GM19372 (cell line): ENCODE measurements around the gene PPP1R3G.
A peak's percentile ranks its signal among the peaks of the same experiment; 100 is the strongest.
"Not testable (repeated sequence)": the region's sequence is repeated elsewhere in the genome, so short reads cannot be mapped to it uniquely, and the experiment has no call there.

Experiments used
- ATAC-seq: cut with Tn5 transposase; IDR thresholded peaks from one replicate; pipeline ENCODE4 v1.9.1; 2021; ENCODE audit warnings: mild to moderate bottlenecking, low read depth, moderate library complexity; ENCODE audit not compliant: unreplicated experiment

Gene PPP1R3G

GRCh38 chr6:5113096-5113495 is 28.0 kb downstream of the PPP1R3G start:
- no peak for ATAC-seq

- ATAC-seq = no peak
Observed at GRCh38 chr6:5115168-5115567, 30.0 kb downstream of the PPP1R3G start.

- no peak for ATAC-seq
Observed at GRCh38 chr6:5116243-5116991, 31.3 kb downstream of the PPP1R3G start.

- no peak for ATAC-seq
Observed at GRCh38 chr6:5119090-5119951, 34.2 kb downstream of the PPP1R3G start.

DNA sequence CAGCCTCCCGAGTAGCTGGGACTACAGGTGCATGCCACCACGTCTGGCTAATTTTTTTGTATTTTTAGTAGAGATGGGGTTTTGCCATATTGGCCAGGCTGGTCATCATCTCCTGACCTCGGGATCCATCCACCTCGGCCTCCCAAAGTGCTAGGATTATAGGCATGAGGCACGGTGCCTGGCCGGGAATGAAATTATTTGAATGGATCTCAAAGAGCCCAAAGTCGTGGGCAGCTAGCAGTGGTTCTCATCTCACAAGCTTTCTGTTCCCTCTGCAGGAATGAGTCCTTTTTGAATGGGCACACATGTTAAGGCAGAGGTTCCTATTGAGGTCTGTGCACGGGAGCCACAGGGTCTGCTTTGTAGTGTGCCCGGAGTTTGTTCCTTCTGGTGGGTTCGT is 34.9 kb downstream of the PPP1R3G start:
- ATAC-seq = no peak

GRCh38 chr6:5120543-5120942 is 35.4 kb downstream of the PPP1R3G start:
- ATAC-seq = not testable (repeated sequence)

DNA sequence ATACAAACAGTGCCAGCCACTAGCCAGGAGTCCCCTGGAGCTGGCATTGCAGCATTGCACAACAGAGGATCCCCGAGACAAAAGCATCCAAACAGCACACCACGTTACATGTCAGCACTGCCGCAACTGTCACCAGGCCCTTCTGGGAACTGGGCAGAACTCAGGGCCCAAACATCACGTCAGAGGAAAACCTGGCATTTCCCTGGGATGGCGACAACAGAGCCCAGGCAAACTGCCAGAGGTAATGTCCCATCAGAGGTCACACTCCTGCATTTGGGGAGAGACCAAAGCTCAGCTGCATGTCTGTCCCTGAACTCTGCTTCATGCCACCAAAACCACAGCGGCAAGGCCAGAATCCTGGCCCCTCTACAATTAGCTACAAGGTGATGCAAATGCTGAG is 36.3 kb downstream of the PPP1R3G start:
- ATAC-seq = no peak

DNA sequence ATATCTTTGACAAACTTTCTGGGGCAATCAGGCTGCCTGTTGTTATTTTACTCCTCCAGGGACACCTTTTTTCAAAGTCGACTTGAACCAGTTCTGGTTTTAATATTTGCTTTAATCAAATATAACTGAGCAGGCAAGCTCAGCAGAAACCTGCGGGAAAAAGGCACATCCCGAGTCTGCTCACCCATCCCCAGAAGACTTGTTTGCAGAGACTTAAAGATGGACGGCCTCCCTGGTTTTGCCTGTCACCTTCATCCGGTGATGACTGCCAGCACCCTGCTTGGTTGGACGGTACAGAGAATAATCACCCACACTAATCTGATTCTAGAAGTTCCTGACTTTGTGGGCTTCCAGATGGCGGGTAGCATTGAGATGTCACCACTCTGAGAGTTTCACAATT is 36.8 kb downstream of the PPP1R3G start:
- no peak for ATAC-seq

- ATAC-seq = no peak
Observed at GRCh38 chr6:5122504-5123112, 37.5 kb downstream of the PPP1R3G start.

- ATAC-seq = no peak
Observed at GRCh38 chr6:5123296-5124143, 38.4 kb downstream of the PPP1R3G start.

- no peak for ATAC-seq
Observed at GRCh38 chr6:5124526-5124925, 39.4 kb downstream of the PPP1R3G start.

DNA sequence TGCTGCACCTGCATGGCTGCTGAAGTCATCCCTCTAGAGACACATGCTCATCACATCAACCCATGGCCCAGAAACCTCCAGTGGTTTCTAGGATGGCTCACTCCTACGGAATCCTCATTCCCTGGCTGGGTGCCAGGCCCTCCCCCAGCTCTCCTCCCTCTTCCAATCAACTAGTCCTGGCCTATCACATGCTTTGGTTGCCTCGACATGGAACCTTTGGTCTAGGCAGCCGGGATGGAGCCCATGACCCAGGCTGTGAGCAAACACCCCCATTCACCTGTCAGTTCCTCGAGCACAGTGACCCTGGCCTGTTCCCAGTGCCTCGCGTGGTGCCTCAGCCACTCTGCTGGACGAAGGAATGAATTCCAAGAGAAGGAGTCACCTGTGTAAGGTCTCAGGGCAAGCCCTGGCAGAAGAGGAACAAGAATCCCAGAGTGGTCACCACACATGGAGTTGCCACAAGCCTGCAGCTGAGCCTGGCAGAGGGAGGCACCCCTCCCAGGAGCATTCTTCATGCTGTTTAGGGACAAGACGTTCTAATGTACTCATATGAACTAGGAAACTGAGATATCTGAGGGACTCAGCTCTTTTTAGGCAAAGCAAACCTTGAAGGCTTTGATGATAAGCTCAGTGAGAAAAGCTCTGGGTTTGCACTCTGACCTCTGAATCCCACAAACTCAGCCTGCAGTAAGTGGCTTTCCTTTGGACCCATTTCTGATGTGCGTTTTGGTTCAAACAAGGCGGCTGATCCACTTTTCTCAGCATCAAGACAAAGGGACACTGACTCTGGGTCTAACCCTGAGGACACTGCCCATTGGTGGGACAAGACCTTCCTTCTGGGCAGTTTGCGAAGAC is 40.2 kb downstream of the PPP1R3G start:
- no peak for ATAC-seq

GRCh38 chr6:5126214-5126613 is 41.1 kb downstream of the PPP1R3G start:
- no peak for ATAC-seq

DNA sequence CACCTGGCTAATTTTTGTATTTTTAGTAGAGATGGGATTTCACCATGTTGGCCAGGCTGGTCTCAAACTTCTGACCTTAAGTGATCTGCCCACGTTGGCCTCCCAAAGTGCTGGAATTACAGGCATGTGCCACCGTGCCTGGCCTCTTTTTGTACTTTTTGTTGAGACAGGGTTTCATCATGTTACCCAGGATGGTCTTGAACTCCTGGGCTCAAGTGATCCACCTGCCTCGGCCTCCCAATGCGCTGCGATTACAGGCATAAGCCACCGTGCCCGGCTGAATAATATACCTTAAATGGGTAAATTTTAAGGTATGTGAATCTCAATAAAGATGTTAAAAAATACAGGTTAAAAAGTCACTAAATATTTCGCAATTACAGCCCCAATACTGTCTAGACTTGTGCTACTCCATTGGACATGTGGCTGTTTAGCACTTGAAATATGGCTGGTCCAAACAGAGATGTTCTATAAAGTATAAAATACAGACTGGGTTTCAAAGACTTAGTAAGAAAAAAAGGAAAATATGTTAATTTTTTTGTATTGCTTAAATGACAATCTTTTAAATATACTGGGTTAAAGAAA is 42.1 kb downstream of the PPP1R3G start:
- no peak for ATAC-seq

- ATAC-seq = no peak
Observed at GRCh38 chr6:5128351-5128750, 43.2 kb downstream of the PPP1R3G start.

DNA sequence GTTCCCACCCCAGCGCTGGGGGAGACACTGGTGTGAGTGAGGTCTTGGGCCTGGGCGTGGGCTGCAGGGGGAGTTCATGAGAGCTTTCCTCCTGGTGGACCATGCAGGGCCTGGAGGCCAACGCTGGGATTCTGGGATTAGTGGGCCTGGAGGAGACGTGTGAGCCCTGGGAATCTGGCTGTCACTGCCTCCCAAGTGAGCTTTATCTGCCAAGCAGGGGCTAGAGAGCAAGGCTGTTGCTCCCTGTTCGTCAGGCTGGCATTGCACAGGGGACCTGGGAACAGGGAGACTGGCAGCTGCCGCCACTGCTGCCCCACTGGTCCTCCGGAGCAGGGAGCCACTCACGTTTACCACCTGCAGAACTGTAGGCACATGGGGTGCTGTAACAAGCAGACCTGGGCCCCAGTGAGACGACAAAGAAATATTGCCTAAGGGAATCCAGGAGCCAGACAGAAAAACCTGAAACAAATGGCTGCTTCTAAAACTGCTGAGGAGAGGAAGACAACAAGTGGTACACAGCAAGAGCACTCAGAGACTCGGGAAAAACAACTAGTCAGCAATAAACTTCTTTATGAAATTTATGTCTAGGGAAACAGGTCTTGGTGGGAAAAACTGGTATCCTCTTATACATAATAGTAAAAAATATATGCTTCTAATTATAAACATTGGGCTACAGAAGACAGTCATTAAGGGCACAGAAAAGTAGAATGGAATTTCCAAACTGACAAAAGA is 45.2 kb downstream of the PPP1R3G start:
- no peak for ATAC-seq

DNA sequence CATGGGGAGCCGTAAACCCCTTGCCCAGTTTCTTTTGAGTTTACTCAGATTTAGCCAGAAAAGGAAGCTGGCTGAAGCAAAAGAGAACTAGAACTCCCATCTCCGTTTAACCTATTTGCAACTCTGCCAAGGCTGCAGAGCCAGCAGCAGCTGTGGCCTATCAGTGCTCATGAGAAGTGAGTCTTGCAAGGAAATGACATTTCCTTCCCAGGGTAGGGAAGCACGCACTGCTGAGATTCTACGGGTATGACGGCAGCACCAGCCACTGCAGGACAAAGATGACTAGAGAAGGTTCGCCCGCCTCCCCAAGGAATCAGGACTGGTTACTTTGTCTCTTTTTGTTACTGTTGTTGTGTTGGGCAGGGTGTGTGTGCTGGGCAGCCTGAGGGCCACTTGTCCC is 47.6 kb downstream of the PPP1R3G start:
- ATAC-seq = peak; percentile 58

GRCh38 chr6:5133943-5134342 is 48.8 kb downstream of the PPP1R3G start:
- no peak for ATAC-seq
